Osteoblast (primary cell): ENCODE measurements around the gene EXOC3L1. TPM values are rescaled to one million over a fixed set of nuclear protein-coding genes. Genes with fewer than 3 reads are reported as not detected.
A peak's percentile ranks its signal among the peaks of the same experiment; 100 is the strongest.

Source experiments
- DNase-seq: peaks from one replicate; pipeline ENCODE4 v3.0.0; 2011; ENCODE audit warnings: low spot score, mixed read lengths; ENCODE audit not compliant: insufficient read length; ENCODE audit errors: missing footprints
- H2AFZ ChIP-seq: 2 replicates; pipeline ENCODE4 v1.6.0; 2011; ENCODE audit warnings: mild to moderate bottlenecking, low read length
- H3K27ac ChIP-seq: 2 replicates; pipeline ENCODE4 v1.5.1; 2011; ENCODE audit warnings: mild to moderate bottlenecking, low read depth, low read length, moderate library complexity
- H3K27me3 ChIP-seq: 2 replicates; pipeline ENCODE4 v1.6.0; 2012; ENCODE audit warnings: mild to moderate bottlenecking, control low read depth, inconsistent platforms, low read length, moderate library complexity; ENCODE audit not compliant: insufficient read depth
- H3K36me3 ChIP-seq: 2 replicates; pipeline ENCODE4 v1.5.1; 2011; ENCODE audit warnings: mild to moderate bottlenecking, low read length, control low read depth, moderate library complexity; ENCODE audit not compliant: insufficient read depth
- H3K4me1 ChIP-seq: 2 replicates; pipeline ENCODE4 v1.5.1; 2011; ENCODE audit warnings: mild to moderate bottlenecking, low read length, control low read depth, moderate library complexity; ENCODE audit not compliant: insufficient read depth
- H3K4me2 ChIP-seq: 2 replicates; pipeline ENCODE4 v1.6.0; 2011; ENCODE audit warnings: mild to moderate bottlenecking, low read length; ENCODE audit not compliant: insufficient read depth
- H3K4me3 ChIP-seq: fragments of 200-600 bp; sonication (generic); 3 replicates; pipeline ENCODE4 v1.5.1; 2012; ENCODE audit warnings: mild to moderate bottlenecking, low read length, inconsistent platforms; ENCODE audit not compliant: insufficient read depth
- H3K79me2 ChIP-seq: 2 replicates; pipeline ENCODE4 v1.6.0; 2012; ENCODE audit warnings: mild to moderate bottlenecking, low read length, control low read depth, inconsistent platforms; ENCODE audit not compliant: insufficient read depth
- H3K9me3 ChIP-seq: 2 replicates; pipeline ENCODE4 v1.5.1; 2011; ENCODE audit warnings: low read depth, low read length, control low read depth
- H4K20me1 ChIP-seq: 2 replicates; pipeline ENCODE4 v1.6.0; 2012; ENCODE audit warnings: mild to moderate bottlenecking, low read length, control low read depth; ENCODE audit not compliant: insufficient read depth
- total RNA-seq: library from RNA; depleted of rRNA; stranded (reverse); fragments of >200 nt; gene quantifications from 2 replicates; pipeline ENCODE4 v1.2.3, GENCODE V29; 2012
- TF ChIP-seq, protein P1 (sequence below): IDR thresholded peaks from 2 replicates; pipeline ENCODE4 v1.5.1; 2011; ENCODE audit warnings: mild to moderate bottlenecking, low read depth, low read length, moderate library complexity; ENCODE audit errors: extremely low read depth

Gene EXOC3L1
- total RNA-seq, 1 donor = not detected

DNA sequence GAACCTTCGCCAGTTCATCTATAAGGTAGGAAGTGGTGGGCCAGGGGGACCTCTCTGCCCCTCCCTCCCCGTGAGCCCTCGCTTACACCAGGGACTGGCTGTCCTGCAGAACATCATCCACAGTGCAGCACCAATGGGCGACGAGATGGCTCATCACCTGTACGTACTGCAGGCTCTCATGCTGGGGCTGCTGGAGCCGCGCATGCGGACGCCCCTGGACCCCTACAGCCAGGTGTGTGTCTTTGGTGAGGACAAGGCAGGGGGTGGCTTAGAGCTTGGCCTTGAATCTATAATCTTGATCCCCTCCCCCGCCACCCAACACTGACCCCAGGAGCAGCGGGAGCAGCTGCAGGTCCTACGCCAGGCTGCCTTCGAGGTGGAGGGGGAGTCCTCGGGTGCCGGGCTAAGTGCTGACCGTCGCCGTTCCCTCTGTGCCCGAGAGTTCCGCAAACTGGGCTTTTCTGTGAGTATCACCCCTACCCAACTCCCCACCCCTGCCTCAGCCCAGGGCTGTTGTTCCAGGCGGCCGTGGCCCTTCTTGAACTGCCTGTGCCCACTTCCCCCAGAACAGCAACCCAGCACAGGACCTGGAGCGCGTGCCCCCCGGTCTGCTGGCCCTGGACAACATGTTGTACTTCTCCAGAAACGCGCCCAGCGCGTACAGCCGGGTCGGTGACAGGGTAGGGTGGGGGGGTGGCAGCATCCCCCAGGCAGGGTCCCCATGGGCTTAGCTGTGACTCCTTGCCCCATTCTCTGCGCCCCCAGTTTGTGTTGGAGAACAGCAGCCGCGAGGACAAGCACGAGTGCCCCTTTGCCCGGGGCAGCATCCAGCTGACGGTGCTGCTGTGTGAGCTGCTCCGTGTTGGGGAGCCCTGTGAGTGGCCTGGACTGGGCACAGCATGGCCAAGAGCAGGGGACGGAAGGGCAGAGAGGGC, 11.7 kb upstream of the EXOC3L1 start:
- Histone ChIP-seq H3K27ac (no peak overlapping the region), H2AFZ (no peak overlapping the region), H3K4me1 (no peaks in the 10 kb centered on the region), H3K9me3 (no peaks in the 10 kb centered on the region), H3K4me2 (no peak overlapping the region), H3K36me3 (peaks cover 21% of the 10 kb centered on the region), H3K4me3 (no peak overlapping the region), H3K79me2 (peaks cover 2% of the 10 kb centered on the region), H4K20me1 (peaks cover 15% of the 10 kb centered on the region), H3K27me3 (no peaks in the 10 kb centered on the region)
- TF ChIP-seq, protein P1, sequence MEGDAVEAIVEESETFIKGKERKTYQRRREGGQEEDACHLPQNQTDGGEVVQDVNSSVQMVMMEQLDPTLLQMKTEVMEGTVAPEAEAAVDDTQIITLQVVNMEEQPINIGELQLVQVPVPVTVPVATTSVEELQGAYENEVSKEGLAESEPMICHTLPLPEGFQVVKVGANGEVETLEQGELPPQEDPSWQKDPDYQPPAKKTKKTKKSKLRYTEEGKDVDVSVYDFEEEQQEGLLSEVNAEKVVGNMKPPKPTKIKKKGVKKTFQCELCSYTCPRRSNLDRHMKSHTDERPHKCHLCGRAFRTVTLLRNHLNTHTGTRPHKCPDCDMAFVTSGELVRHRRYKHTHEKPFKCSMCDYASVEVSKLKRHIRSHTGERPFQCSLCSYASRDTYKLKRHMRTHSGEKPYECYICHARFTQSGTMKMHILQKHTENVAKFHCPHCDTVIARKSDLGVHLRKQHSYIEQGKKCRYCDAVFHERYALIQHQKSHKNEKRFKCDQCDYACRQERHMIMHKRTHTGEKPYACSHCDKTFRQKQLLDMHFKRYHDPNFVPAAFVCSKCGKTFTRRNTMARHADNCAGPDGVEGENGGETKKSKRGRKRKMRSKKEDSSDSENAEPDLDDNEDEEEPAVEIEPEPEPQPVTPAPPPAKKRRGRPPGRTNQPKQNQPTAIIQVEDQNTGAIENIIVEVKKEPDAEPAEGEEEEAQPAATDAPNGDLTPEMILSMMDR = no peak
- DNase-seq = peak; percentile 90

DNA sequence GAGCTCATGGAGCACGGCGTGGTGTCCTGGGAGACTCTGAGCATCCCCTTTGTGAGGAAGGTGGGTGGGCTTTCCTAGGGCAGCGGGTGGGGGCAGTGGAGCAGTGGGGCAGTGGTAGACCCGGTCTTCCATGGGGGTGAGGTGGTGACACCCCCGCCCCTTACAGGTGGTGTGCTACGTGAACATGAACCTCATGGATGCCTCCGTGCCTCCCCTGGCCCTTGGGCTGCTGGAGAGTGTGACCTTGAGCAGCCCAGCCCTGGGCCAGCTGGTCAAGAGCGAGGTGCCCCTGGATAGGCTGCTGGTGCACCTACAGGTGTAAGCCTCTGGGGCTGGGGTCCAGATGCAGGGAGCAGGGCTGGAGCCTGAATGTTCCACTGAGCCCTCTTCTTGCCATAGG, 10.6 kb upstream of the EXOC3L1 start:
- H3K9me3 ChIP-seq = no peaks in the 10 kb centered on the region
- no peak overlapping the region for H3K4me3 ChIP-seq
- H4K20me1 ChIP-seq = peaks cover 19% of the 10 kb centered on the region
- H3K4me2 ChIP-seq = no peak overlapping the region
- peaks cover 7% of the 10 kb centered on the region for H3K79me2 ChIP-seq
- TF ChIP-seq, protein P1 = no peak
- H3K27me3 ChIP-seq = no peaks in the 10 kb centered on the region
- H2AFZ ChIP-seq = no peak overlapping the region
- no peak overlapping the region for H3K27ac ChIP-seq
- DNase-seq = peak; percentile 86
- peaks cover 32% of the 10 kb centered on the region for H3K36me3 ChIP-seq
- no peaks in the 10 kb centered on the region for H3K4me1 ChIP-seq

DNA sequence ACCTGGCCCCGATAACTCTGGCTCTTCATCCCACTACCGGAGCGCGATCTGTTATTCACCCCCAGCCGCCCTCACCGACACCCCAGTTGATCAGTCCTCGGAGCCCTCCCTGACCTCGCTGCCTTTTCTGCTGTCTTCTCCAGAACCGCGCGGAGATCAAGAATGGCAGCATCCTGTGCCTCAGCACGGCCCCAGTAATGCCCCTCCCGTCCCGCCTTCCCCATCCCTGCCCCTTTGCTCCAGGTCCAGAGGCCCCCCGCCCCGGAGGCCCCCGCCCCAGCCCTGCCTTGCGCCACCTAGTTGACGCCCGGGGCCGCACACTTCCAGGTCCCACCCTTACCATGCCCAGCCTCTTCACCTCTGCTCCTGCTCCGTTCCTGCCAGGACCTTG, 9.9 kb upstream of the EXOC3L1 start:
- Histone ChIP-seq H3K36me3 (peaks cover 39% of the 10 kb centered on the region), H3K79me2 (peaks cover 14% of the 10 kb centered on the region), H3K4me1 (no peaks in the 10 kb centered on the region), H2AFZ (no peak overlapping the region), H3K9me3 (no peaks in the 10 kb centered on the region), H3K4me2 (no peak overlapping the region), H3K27me3 (no peaks in the 10 kb centered on the region), H3K4me3 (no peak overlapping the region), H4K20me1 (peaks cover 23% of the 10 kb centered on the region), H3K27ac (no peak overlapping the region)
- peak; percentile 76 for DNase-seq
- TF ChIP-seq, protein P1 = no peak

DNA sequence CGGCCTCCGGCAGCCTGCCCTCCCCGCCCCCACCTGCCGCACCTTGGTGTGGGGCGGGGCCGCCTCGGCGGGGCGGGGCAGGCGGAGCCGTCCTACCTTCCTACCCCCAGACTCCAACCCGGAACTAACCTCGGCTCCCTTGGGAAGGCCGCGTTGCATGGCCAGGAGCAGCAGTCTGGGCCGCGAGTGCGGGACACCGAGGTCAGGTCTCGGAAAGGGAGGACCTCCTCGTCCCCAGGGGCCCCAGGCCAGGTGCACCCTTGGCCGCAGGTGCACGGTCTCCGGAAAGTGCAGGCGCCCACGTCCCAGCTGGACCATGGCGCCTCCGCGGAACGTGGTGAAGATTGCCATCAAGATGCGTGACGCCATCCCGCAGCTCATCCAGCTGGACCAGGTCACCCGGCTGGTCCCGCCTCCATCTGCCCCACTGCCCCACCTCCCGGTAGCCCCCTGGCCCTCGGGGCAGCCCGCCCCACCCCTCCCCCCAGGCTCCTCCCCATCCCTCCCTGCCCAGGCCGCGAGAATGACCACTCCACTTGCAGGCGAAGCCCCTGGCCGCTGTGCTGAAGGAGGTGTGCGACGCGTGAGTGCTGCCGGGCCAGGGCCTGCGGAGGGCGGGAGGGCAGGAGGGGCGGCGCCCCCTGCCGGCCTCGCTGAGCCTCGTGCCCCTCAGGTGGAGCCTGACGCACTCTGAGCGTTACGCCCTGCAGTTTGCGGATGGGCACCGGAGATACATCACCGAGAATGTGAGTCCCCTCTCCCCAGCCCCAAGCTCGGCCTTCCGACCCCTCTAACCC, 9.3 kb upstream of the EXOC3L1 start, which contains the start of gene ELMO3:
TSS of gene ELMO3 (plus strand) at position 121 of the 797 bp plus-strand sequence. CDS start at position 317, 196 bp downstream.
- Histone ChIP-seq H3K27me3 (no peaks in the 10 kb centered on the region), H3K36me3 (peaks cover 45% of the 10 kb centered on the region), H3K27ac (no peak within 1 kb of the TSS), H3K9me3 (no peaks in the 10 kb centered on the region), H4K20me1 (peaks cover 28% of the 10 kb centered on the region), H3K4me3 (no peak within 1 kb of the TSS), H3K79me2 (peaks cover 20% of the 10 kb centered on the region), H2AFZ (no peak within 1 kb of the TSS), H3K4me1 (no peaks in the 10 kb centered on the region), H3K4me2 (no peak within 1 kb of the TSS)
- TF ChIP-seq, protein P1 = peak; percentile 23
- DNase-seq = peak; percentile 85
